Inflammatory macrophage (primary cell): ENCODE measurements around the gene DAPK2.

Experiments
- DNase-seq, 2 donors: peaks; one replicate each; pipeline ENCODE4 v3.0.0-alpha.2; 2020 to 2022

The DAPK2 gene

GRCh38 chr15:63860155-63860554 is 186.1 kb downstream of the DAPK2 start:
- peak; percentile 18 to 34 for DNase-seq

DNA sequence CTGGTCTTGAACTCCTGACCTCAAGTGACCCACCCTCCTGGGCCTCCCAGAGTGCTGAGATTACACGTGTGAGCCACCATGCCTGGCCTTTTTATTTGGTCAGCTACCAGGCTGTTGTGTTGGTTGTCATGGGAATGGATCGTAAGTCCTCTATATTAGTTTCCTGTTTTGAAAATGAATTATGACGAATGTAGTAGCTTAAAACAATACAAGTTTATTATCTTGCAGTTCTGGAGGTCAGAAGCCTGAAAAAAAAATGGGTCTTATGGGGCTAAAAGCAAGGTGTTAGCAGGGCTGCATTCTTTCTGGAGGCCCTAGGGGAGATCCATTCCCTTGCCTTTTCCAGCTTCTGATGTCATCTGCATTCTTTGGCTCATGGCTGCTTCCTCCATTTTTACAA is 187.4 kb downstream of the DAPK2 start:
- DNase-seq: peak; percentile 25 to 38

DNA sequence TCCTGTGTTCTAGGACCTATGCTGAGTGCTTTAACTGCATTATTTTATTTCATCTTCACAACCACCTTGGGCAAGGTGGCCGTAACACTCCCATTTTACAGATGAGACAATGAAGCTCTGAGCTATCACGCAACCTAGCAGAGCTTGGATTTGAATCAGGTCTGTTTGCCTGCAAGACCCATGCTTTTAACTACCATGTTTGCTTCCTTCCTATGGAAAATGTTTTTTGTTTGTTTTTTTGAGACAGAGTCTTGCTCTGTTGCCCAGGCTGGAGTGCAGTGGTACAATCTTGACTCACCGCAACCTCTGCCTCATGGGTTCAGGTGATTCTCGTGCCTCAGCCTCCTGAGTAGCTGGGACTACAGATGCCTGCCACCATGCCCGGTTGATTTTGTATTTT is 187.8 kb downstream of the DAPK2 start:
- no peak for DNase-seq

DNA sequence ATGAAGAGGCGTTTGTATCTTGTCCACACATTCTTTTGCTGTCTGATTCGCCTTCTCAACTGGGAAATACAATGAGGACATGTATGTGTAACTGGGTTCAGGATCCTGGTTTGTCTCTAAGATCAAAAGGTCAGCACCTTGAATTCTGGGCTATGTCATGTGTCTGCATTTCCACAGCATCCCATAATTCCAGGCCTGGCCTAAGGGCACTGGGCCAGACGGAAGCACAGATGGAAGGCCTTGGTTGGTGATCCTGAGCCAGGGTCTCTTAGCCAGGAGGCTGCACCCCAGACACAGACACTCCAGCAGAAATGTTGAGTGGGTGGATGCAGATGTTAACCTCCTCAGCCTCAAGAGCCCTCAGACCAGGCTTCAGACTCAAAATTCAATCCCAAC is 188.8 kb downstream of the DAPK2 start:
- DNase-seq: no peak
